D721Med (cell line): ENCODE data around the gene EXOC4.

ENCODE experiments used
- DNase-seq: peaks from one replicate; pipeline ENCODE4 v3.0.0; 2011; ENCODE audit warnings: low spot score; ENCODE audit not compliant: insufficient read length
- FAIRE-seq: peaks from 2 replicates; lab custom pipeline; 2011; peaks lifted over from hg19 to GRCh38; lab: Jason Lieb, UNC
- CTCF ChIP-seq: IDR thresholded peaks from 2 replicates; pipeline ENCODE4 v1.5.1; 2012; ENCODE audit warnings: mild to moderate bottlenecking, control low read depth; ENCODE audit not compliant: insufficient read depth; ENCODE audit errors: missing control alignments

The EXOC4 gene

GRCh38 chr7:133576612-133577168 lies 323.8 kb downstream of the EXOC4 start:
- no peak for FAIRE-seq
- DNase-seq: no peak
- no peak for TF ChIP-seq CTCF

GRCh38 chr7:133582766-133583523 lies 330.1 kb downstream of the EXOC4 start:
- TF ChIP-seq CTCF: no peak
- no peak for DNase-seq
- FAIRE-seq: no peak

GRCh38 chr7:133583545-133584171 lies 330.8 kb downstream of the EXOC4 start:
- FAIRE-seq (no peak), DNase-seq (no peak)
- TF ChIP-seq CTCF: no peak

GRCh38 chr7:133584956-133585668 lies 332.2 kb downstream of the EXOC4 start:
- DNase-seq: no peak
- no peak for FAIRE-seq
- TF ChIP-seq CTCF: no peak

- DNase-seq: no peak
- no peak for TF ChIP-seq CTCF
- no peak for FAIRE-seq
Measured at GRCh38 chr7:133586253-133586652, 333.4 kb downstream of the EXOC4 start.

GRCh38 chr7:133587903-133588302 lies 335.0 kb downstream of the EXOC4 start:
- TF ChIP-seq CTCF: no peak
- no peak for FAIRE-seq
- no peak for DNase-seq
